Sigmoid colon (tissue), 3 donors: ENCODE data around the gene HCFC2.

Experiments
- CTCF ChIP-seq, 4 experiments: fragments of 450-650 bp in 3 of 4; fragments of 200-600 bp in 1 of 4; IDR thresholded peaks; one replicate each; pipeline ENCODE4 v1.5.1; 2016 to 2019; ENCODE audit warnings: antibody characterized with exemption in 4 of 4, mild to moderate bottlenecking in 3 of 4, moderate library complexity in 2 of 4
- POLR2A ChIP-seq, 2 donors: fragments of 450-650 bp; IDR thresholded peaks; one replicate each; pipeline ENCODE4 v1.6.1; 2016; ENCODE audit warnings: antibody characterized with exemption in 2 of 2, mild to moderate bottlenecking in 2 of 2, moderate library complexity in 2 of 2

GRCh38 chr12:104133866-104134265 lies 69.5 kb downstream of the HCFC2 start:
- TF ChIP-seq CTCF (IDR thresholded peaks at IDR 0.05): no peak
- no peak for TF ChIP-seq POLR2A (IDR thresholded peaks at IDR 0.05)
